ENCODE results near the gene ROR1. TPM values are rescaled to one million over a fixed set of nuclear protein-coding genes. Genes with fewer than 3 reads are reported as not detected.

ROR1 gene
- polyA plus RNA-seq, 6 donors from 2014 or later, result 0.36 to 6.2 (median 1.3) TPM

DNA sequence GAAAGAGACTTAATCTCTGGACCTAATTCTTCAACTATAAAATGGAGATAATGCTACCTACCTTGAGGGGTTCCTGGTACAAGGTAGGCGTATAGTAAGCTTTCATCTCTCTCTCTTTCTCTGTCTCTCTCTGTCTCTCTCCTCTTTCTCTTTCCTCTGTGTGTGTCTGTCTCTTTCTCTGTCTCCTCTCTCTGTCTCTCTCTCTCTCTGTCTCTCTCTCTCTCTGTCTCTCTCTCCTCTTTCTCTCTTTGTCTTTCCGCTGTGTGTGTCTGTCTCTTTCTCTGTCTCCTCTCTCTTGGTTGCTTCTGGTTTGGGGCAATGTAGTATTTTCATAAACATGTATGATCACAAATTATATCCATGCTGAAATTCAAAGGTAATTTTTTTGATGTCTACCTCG, 353.5 kb downstream of the ROR1 start:
- DNase-seq, result no peak
- Mint-ChIP-seq H3K9me3 (no peaks in the 10 kb centered on the region), H3K4me1 (no peaks in the 10 kb centered on the region), H3K27me3 (no peaks in the 10 kb centered on the region), H3K4me3 (no peak overlapping the region), H3K36me3 (peaks cover 0 to 4% of the 10 kb centered on the region in 2 donors), H3K27ac (peak overlapping the region in 1 of 6 donors; percentile 11)
- ATAC-seq (ENCODE audit: low read depth in 2 of 2), result no peak

DNA sequence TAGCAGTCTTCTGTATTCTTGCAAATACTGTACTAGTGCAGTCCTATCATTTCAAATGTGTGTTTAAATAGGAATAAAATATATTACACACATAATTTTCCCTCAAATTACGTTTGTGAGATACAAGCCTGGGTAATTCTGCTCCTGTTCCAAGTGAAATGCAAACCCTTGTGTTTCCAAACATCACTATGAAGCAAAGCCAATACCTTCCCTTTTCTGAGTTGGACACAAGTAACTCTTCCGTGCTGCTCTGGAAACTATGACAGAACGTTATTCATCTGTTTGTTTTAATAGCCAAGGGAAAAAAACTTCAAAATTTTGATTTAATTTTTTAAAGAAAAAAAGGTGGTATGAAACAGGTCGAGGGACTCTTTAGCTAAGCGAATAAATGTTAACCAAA, 355.9 kb downstream of the ROR1 start:
- ATAC-seq (ENCODE audit: low read depth in 2 of 2) (no peak), DNase-seq (no peak)
- no peaks in the 10 kb centered on the region for H3K36me3 Mint-ChIP-seq
- H3K27me3 Mint-ChIP-seq, result no peaks in the 10 kb centered on the region
- no peak overlapping the region for H3K27ac Mint-ChIP-seq
- H3K9me3 Mint-ChIP-seq, result no peaks in the 10 kb centered on the region
- no peaks in the 10 kb centered on the region for H3K4me1 Mint-ChIP-seq
- H3K4me3 Mint-ChIP-seq, result no peak overlapping the region

- DNase-seq (no peak), ATAC-seq (ENCODE audit: low read depth in 2 of 2) (no peak)
- Mint-ChIP-seq H3K4me1 (no peaks in the 10 kb centered on the region), H3K4me3 (no peak overlapping the region), H3K27ac (no peak overlapping the region), H3K9me3 (no peaks in the 10 kb centered on the region), H3K27me3 (no peaks in the 10 kb centered on the region), H3K36me3 (no peaks in the 10 kb centered on the region)
Observed at GRCh38 chr1:64131155-64131554, 357.3 kb downstream of the ROR1 start.

GRCh38 chr1:64133036-64133435, 359.2 kb downstream of the ROR1 start:
- no peaks in the 10 kb centered on the region for H3K4me1 Mint-ChIP-seq
- no peak for ATAC-seq (ENCODE audit: low read depth in 2 of 2)

GRCh38 chr1:64135462-64136223, 361.8 kb downstream of the ROR1 start:
- no peak for ATAC-seq (ENCODE audit: low read depth in 2 of 2)
- no peak for DNase-seq
- H3K27ac Mint-ChIP-seq, result no peak overlapping the region

More at GRCh38 chr1:64133036-64133435, 359.2 kb downstream of the ROR1 start:
- no peak overlapping the region for H3K27ac Mint-ChIP-seq
- H3K36me3 Mint-ChIP-seq, result no peaks in the 10 kb centered on the region
- no peaks in the 10 kb centered on the region for H3K27me3 Mint-ChIP-seq
- no peaks in the 10 kb centered on the region for H3K9me3 Mint-ChIP-seq
- DNase-seq, result no peak
- H3K4me3 Mint-ChIP-seq, result no peak overlapping the region

GRCh38 chr1:64136296-64136695, 362.5 kb downstream of the ROR1 start:
- Mint-ChIP-seq H3K36me3 (no peaks in the 10 kb centered on the region), H3K4me3 (no peak overlapping the region), H3K4me1 (no peaks in the 10 kb centered on the region), H3K9me3 (no peaks in the 10 kb centered on the region), H3K27ac (no peak overlapping the region), H3K27me3 (no peaks in the 10 kb centered on the region)
- ATAC-seq (ENCODE audit: low read depth in 2 of 2), result no peak
- no peak for DNase-seq

More at GRCh38 chr1:64135462-64136223, 361.8 kb downstream of the ROR1 start:
- Mint-ChIP-seq H3K4me3 (no peak overlapping the region), H3K9me3 (no peaks in the 10 kb centered on the region), H3K27me3 (no peaks in the 10 kb centered on the region), H3K4me1 (no peaks in the 10 kb centered on the region), H3K36me3 (no peaks in the 10 kb centered on the region)

- no peak overlapping the region for H3K27ac Mint-ChIP-seq
- ATAC-seq (ENCODE audit: low read depth in 2 of 2) (peak; percentile 37 to 57), DNase-seq (peak; percentile 44)
- H3K4me1 Mint-ChIP-seq, result no peaks in the 10 kb centered on the region
- H3K36me3 Mint-ChIP-seq, result no peaks in the 10 kb centered on the region
- H3K4me3 Mint-ChIP-seq, result no peak overlapping the region
- no peaks in the 10 kb centered on the region for H3K27me3 Mint-ChIP-seq
- H3K9me3 Mint-ChIP-seq, result no peaks in the 10 kb centered on the region
Observed at GRCh38 chr1:64136752-64137411, 363.1 kb downstream of the ROR1 start.

DNA sequence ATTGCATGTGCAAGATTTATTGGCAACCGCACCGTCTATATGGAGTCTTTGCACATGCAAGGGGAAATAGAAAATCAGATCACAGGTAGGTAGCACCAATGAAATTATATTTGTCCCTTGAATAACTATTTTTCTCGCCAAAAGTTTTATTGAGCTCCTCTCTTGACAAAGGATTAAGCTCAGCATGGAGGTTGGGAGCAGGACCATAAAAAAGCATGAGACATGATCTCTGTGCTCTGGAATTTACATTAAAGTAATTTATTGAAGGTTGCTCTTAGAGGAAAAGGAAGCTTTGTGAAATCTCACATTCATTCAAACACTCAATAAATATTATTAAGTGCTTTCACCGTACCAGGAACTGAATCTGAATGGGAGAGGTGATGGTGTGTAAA, 363.6 kb downstream of the ROR1 start:
- Mint-ChIP-seq H3K9me3 (no peaks in the 10 kb centered on the region), H3K4me3 (no peak overlapping the region), H3K27me3 (no peaks in the 10 kb centered on the region), H3K36me3 (no peaks in the 10 kb centered on the region), H3K4me1 (no peaks in the 10 kb centered on the region), H3K27ac (no peak overlapping the region)
- DNase-seq, result no peak
- ATAC-seq (ENCODE audit: low read depth in 2 of 2), result no peak

GRCh38 chr1:64139877-64140276, 366.1 kb downstream of the ROR1 start:
- no peak for DNase-seq
- H3K4me3 Mint-ChIP-seq, result no peak overlapping the region
- H3K4me1 Mint-ChIP-seq, result no peaks in the 10 kb centered on the region
- ATAC-seq (ENCODE audit: low read depth in 2 of 2), result no peak
- no peaks in the 10 kb centered on the region for H3K9me3 Mint-ChIP-seq
- H3K27ac Mint-ChIP-seq, result peak overlapping the region in 1 of 6 donors; percentile 7
- no peaks in the 10 kb centered on the region for H3K36me3 Mint-ChIP-seq
- no peaks in the 10 kb centered on the region for H3K27me3 Mint-ChIP-seq

- Mint-ChIP-seq H3K27ac (no peak overlapping the region), H3K36me3 (no peaks in the 10 kb centered on the region), H3K4me1 (no peaks in the 10 kb centered on the region), H3K4me3 (no peak overlapping the region), H3K27me3 (no peaks in the 10 kb centered on the region), H3K9me3 (no peaks in the 10 kb centered on the region)
- ATAC-seq (ENCODE audit: low read depth in 2 of 2) (no peak), DNase-seq (no peak)
Observed at GRCh38 chr1:64140596-64140995, 366.8 kb downstream of the ROR1 start.

- no peaks in the 10 kb centered on the region for H3K4me1 Mint-ChIP-seq
- H3K9me3 Mint-ChIP-seq, result no peaks in the 10 kb centered on the region
- no peak overlapping the region for H3K4me3 Mint-ChIP-seq
- ATAC-seq (ENCODE audit: low read depth in 2 of 2) (no peak), DNase-seq (no peak)
- no peak overlapping the region for H3K27ac Mint-ChIP-seq
- no peaks in the 10 kb centered on the region for H3K27me3 Mint-ChIP-seq
- H3K36me3 Mint-ChIP-seq, result no peaks in the 10 kb centered on the region
Observed at GRCh38 chr1:64147045-64147724, 373.4 kb downstream of the ROR1 start.

DNA sequence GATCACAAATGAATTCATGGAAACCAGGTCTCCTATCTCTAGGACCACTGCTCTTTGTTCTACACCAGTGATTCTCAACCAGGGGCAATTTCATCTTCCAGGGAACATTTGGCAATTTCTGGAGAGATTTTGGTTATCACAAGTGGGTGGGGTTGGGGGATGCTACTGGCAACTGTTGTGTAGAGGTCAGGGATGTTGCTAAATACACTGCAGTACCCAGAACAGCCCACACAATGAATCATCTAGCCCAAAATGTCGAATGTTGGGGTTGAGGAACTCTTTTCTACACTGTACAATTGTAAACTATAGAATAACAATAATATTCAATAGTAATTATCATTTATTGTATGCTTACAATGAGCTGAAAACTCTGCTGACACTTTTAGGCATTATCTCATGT, 373.9 kb downstream of the ROR1 start:
- H3K27ac Mint-ChIP-seq, result no peak overlapping the region
- no peak overlapping the region for H3K4me3 Mint-ChIP-seq

DNA sequence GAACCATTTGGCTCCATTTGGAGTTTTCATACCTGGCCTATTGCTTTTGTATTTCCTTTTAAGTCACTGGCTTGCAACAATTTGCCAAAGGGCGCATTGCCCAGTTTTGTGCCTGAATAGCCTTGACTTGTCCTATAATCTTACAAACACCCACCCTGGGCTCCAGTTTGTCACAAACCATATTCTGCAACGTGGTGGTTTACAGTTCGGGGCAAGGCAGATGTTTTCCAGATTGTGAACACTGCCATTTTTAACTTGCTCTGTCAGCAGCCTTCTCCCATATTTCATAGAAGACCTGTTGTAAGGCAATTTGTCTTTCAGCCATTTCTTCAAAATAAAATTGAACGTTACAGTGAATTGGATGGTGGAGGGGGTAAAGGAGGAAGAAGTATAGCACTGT, 376.4 kb downstream of the ROR1 start:
- Mint-ChIP-seq H3K27me3 (no peaks in the 10 kb centered on the region), H3K27ac (no peak overlapping the region), H3K36me3 (no peaks in the 10 kb centered on the region), H3K4me3 (no peak overlapping the region), H3K9me3 (no peaks in the 10 kb centered on the region), H3K4me1 (no peaks in the 10 kb centered on the region)
- ATAC-seq (ENCODE audit: low read depth in 2 of 2) (no peak), DNase-seq (no peak)

More for the DNA sequence above, 373.9 kb downstream of the ROR1 start:
- DNase-seq (no peak), ATAC-seq (ENCODE audit: low read depth in 2 of 2) (no peak)
- Mint-ChIP-seq H3K9me3 (no peaks in the 10 kb centered on the region), H3K36me3 (no peaks in the 10 kb centered on the region), H3K4me1 (no peaks in the 10 kb centered on the region), H3K27me3 (no peaks in the 10 kb centered on the region)

- H3K9me3 Mint-ChIP-seq, result no peaks in the 10 kb centered on the region
- no peak overlapping the region for H3K27ac Mint-ChIP-seq
- H3K4me1 Mint-ChIP-seq, result no peaks in the 10 kb centered on the region
- H3K27me3 Mint-ChIP-seq, result no peaks in the 10 kb centered on the region
- no peak for ATAC-seq (ENCODE audit: low read depth in 2 of 2)
- H3K4me3 Mint-ChIP-seq, result no peak overlapping the region
- no peaks in the 10 kb centered on the region for H3K36me3 Mint-ChIP-seq
- no peak for DNase-seq
Observed at GRCh38 chr1:64150729-64151230, 377.0 kb downstream of the ROR1 start.
